Dermis microvascular lymphatic vessel endothelial cell (primary cell): ENCODE measurements around the gene LUC7L3. TPM values are rescaled to one million over a fixed set of nuclear protein-coding genes. Genes with fewer than 3 reads are reported as not detected.
A peak's percentile ranks its signal among the peaks of the same experiment; 100 is the strongest.

Experiments
- DNase-seq, 2 donors: peaks; one replicate each; pipeline versions ENCODE4 v3.0.0 to v3.0.0-alpha.2; 2010; ENCODE audit warnings: low read depth in 2 of 2
- total RNA-seq: library from RNA; depleted of rRNA; stranded (reverse); fragments of >200 nt; gene quantifications from 2 replicates; pipeline ENCODE4 v1.2.1, GENCODE V29; 2014

LUC7L3 gene
- total RNA-seq, 1 donor from 2014 or later: 13.9 TPM

DNA sequence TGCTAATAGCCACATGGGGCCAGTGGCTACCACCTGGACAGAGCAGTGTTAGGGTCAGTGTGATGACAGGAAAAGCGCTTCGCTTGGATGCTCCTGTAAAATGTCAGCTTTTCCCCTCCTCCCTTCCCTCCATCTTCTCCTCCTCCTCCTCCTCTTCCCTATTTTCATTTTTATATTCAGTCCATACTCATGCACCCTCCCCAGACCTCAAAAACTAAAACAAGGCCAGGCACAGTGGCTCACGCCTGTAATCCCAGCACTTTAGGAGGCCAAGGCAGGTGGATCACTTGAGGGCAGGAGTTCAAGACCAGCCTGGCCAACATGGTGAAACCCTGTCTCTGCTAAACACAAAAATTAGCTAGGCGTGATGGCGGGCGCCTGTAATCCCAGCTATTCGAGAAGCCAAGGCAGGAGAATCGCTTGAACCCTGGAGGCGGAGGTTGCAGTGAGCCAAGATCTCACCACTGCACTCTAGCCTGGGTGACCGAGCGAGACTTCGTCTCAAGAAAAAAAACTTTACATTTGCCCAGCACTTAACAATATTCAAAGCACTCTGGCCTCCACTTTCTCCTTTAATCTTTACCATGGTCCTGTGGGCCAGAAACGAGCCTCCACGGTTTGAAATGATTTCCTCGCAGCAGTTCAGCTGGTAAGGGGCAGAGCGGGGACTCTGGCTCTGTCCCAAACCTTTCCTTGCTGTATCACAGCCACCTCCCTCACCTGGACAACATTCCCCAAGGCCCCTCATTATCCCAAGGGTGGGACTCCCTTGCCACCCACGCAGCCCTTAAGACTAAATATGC, 33.5 kb upstream of the LUC7L3 start:
- DNase-seq: no peak

GRCh38 chr17:50686494-50687199, 32.8 kb upstream of the LUC7L3 start:
- peak in 1 of 2 donors; percentile 35 for DNase-seq

GRCh38 chr17:50687200-50688066, 32.0 kb upstream of the LUC7L3 start:
- no peak for DNase-seq

DNA sequence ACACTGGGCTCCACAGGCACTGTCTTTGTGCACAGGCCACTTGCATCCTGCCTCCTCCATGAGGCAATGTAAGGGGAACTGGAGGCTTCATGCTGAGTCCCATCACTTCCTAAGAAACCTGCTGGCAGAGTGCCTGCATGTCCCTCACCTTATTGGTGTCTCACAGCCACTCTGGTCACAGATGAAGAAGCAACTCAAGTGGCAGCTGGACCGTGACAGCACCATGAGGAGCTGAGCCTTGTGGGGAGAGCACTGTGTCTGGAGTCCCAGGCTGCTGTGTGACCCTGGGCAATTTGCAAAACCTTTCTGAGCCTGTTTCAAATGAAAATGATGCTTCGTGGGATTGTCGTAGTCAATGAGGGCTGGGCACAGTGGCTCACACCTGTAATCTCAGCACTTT, 31.2 kb upstream of the LUC7L3 start:
- no peak for DNase-seq

GRCh38 chr17:50689251-50689650, 30.2 kb upstream of the LUC7L3 start:
- no peak for DNase-seq

- peak in 1 of 2 donors; percentile 19 for DNase-seq
Observed at GRCh38 chr17:50689956-50690886, 29.2 kb upstream of the LUC7L3 start.

DNA sequence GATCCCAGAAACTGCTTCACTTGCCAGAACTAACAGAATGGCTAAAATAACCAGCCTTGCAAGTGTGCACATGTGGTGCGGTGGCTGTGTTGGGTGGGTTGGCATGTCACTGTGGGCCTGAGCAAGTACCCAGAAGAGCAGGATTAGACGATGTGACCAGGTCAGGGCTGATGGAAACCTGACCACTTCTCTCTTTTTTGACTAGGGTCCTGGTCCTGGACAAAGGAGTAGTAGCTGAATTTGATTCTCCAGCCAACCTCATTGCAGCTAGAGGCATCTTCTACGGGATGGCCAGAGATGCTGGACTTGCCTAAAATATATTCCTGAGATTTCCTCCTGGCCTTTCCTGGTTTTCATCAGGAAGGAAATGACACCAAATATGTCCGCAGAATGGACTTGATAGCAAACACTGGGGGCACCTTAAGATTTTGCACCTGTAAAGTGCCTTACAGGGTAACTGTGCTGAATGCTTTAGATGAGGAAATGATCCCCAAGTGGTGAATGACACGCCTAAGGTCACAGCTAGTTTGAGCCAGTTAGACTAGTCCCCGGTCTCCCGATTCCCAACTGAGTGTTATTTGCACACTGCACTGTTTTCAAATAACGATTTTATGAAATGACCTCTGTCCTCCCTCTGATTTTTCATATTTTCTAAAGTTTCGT, 28.4 kb upstream of the LUC7L3 start:
- no peak for DNase-seq

DNA sequence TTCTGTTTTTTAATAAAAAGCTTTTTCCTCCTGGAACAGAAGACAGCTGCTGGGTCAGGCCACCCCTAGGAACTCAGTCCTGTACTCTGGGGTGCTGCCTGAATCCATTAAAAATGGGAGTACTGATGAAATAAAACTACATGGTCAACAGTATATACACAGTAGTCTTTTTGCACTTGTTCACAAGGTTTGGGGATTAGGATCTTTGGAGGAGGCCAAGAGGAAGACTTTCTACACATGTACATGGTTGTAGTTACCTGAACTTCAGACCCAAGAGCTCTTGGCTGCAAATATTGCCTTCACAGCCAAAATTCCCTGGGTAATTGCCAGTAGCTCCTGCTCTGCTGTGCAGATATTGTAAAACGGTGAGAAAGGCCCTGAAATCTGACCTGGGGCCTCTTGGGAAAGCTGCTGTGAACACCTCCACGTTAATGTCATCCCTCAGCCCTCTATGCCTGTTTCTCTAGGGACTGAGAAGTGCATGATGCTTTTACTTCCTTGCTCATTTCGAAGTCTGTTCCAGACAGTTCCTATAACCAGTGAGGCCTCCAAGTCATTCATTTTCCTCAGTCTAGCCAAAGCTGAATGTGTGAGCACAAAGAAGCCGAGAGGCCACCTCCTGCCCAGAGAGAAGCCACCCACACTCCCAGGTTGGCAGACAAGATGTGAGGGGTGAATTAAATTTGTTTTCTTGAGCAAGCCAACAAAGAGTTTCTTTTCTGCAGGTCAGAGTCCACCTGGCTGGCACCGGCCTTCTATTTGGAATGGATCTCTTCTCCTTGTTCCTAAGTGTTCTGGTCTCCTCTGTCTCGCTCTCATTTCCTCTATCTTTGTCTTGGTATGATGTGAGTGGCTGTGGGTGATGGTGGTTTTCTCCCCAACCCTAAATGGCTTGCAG, 27.6 kb upstream of the LUC7L3 start:
- no peak for DNase-seq

DNA sequence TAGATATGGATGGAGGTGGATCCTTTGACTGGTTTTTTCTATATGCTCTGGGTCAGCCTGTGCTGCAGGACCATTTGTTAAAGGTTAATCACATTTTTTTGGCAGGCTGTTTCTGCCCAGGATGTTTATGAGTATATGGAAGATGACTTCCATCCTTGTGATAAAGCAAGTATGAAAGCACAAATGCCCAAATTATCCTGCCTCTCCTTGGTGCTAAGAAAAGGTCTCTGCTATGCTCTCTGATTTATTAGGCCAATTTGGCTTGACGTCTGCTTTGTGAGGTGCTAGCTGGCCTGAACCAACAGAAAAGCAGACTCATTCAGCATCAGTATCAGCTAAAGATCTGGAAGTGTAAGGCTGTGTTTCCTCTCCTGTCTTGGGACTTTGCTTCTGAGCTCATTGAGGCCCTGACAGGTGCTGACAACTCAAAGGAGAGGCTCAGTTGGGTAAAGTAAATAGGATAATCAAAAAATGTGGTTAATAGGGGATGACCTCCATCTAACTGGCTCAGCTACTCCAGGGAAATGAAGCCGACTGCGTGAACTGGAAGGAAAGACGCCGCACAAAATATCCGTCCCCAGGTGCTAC, 26.9 kb upstream of the LUC7L3 start:
- DNase-seq: no peak

DNA sequence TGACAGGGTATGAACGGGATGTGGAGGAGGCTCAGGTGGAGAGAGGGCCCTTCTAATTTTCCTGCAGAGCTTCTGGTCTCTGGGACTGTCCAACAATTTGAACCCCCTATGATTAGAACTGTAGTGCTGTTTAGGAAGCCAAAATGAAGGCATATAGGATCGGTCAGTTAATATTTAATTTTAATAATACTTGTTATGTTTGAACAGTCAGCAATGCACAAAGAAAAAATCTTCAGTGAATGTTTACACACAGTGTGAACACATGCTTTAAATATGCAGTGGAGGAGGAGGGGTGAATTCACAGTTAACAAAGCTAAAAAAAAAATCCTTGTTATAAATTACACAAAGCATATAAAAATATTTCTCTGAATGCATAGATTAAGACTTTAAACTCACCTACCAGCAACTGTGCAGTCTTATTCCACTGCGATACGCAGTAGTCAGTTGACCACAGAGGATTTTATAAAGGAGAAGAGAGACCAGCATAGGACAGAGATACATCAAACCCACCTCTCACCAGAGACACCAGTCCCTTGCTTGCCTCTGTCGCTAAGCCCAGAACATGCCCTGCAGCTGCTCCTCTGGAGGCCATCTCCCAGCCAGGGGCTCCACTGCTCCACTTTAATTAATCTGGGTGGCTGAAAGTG, 26.2 kb upstream of the LUC7L3 start:
- DNase-seq: no peak

DNA sequence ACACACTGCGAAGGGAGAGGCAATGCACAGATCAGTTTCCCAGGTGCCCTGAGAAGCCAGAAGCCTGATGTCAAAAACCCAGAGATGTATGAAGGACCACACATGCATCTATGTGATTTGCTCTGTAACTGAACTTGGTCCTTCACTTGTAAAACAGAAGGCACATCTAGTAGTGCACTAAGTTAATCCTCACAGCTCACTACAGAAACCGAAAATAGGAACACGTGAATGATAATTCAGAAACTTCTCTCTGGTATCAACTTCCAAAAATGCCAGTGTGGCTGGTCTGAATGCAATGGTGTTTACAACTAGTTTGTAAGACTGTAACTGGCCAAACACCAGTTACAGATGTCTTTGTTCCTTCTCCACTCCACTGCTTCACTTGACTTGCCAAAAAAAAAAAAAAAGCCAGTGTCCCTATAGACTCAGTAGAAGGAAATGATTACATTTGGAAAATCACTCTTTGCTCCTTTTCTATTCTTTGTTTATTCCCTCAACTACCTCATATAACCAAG, 23.0 kb upstream of the LUC7L3 start:
- DNase-seq: no peak

GRCh38 chr17:50697062-50697461, 22.3 kb upstream of the LUC7L3 start:
- DNase-seq: no peak

GRCh38 chr17:50697663-50698272, 21.6 kb upstream of the LUC7L3 start:
- no peak for DNase-seq

GRCh38 chr17:50699410-50699809, 20.0 kb upstream of the LUC7L3 start:
- DNase-seq: no peak

DNA sequence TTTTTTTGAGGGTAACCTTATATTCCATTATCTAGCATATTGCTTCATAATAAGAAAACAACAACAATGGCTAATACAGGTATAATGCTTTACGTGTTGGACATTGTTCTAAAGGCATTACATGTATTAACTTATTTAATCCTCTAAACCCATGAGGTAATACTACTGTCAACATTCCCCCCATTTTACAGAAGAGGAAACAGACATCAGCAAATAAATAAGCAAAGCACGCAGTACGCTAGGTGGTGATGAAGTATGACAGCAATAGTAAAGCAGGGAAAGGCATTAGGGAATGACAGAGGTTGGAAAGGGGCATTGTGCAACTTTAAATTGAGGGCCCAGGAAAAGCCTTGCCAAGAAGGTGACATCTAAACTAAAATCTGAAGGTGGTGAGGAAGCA, 16.2 kb upstream of the LUC7L3 start:
- DNase-seq: no peak

GRCh38 chr17:50707289-50708049, 11.9 kb upstream of the LUC7L3 start, which contains the start of gene ANKRD40:
TSS of gene ANKRD40 (minus strand) at chr17:50707914. CDS start at chr17:50707654, 260 bp downstream.
- peak; percentile 89 to 94 for DNase-seq
